H9 (cell line): Measurements from ENCODE around the gene SURF1. TPM values are rescaled to one million over a fixed set of nuclear protein-coding genes. Genes with fewer than 3 reads are reported as not detected.

Source experiments
- DNase-seq: peaks from one replicate; pipeline ENCODE4 v3.0.0-alpha.2; 2017
- H2AFZ ChIP-seq: one replicate; pipeline ENCODE4 v1.6.1; 2013; ENCODE audit warnings: mild to moderate bottlenecking, low read length, control low read depth, moderate library complexity
- H2AK5ac ChIP-seq: 2 replicates; pipeline ENCODE4 v1.6.1; 2013; ENCODE audit warnings: low read length, control low read depth, mixed read lengths; ENCODE audit not compliant: insufficient read length
- H2BK120ac ChIP-seq: one replicate; pipeline ENCODE4 v1.6.1; 2013; ENCODE audit warnings: low read depth, mild to moderate bottlenecking, low read length, control low read depth, inconsistent platforms; ENCODE audit not compliant: poor library complexity, severe bottlenecking
- H2BK12ac ChIP-seq: 2 replicates; pipeline ENCODE4 v1.6.1; 2013; ENCODE audit warnings: low read length, control low read depth, mixed read lengths, low read depth; ENCODE audit not compliant: insufficient read length
- H2BK15ac ChIP-seq: 2 replicates; pipeline ENCODE4 v1.6.1; 2013; ENCODE audit warnings: low read depth, low read length, control low read depth
- H2BK20ac ChIP-seq: one replicate; pipeline ENCODE4 v1.6.1; 2013; ENCODE audit warnings: low read depth, mild to moderate bottlenecking, low read length, control low read depth, inconsistent platforms; ENCODE audit not compliant: poor library complexity, severe bottlenecking
- H2BK5ac ChIP-seq: 2 replicates; pipeline ENCODE4 v1.6.1; 2013; ENCODE audit warnings: low read length, control low read depth, mixed read lengths; ENCODE audit not compliant: insufficient read length
- H3K14ac ChIP-seq: 2 replicates; pipeline ENCODE4 v1.6.1; 2013; ENCODE audit warnings: low read length, control low read depth; ENCODE audit not compliant: insufficient read depth
- H3K18ac ChIP-seq: 2 replicates; pipeline ENCODE4 v1.6.1; 2013; ENCODE audit warnings: low read depth, mild to moderate bottlenecking, mixed read lengths, low read length, control low read depth; ENCODE audit not compliant: insufficient read length
- H3K23ac ChIP-seq: 2 replicates; pipeline ENCODE4 v1.6.1; 2013; ENCODE audit warnings: low read length, control low read depth, mixed read lengths, low read depth; ENCODE audit not compliant: insufficient read length
- H3K23me2 ChIP-seq: 2 replicates; pipeline ENCODE4 v1.6.1; 2013; ENCODE audit warnings: low read depth, mild to moderate bottlenecking, mixed read lengths, low read length, control low read depth; ENCODE audit not compliant: insufficient read length, poor library complexity, severe bottlenecking
- H3K27ac ChIP-seq: 2 replicates; pipeline ENCODE4 v1.5.1; 2013; ENCODE audit warnings: low read length, control low read depth, mixed read lengths, low read depth; ENCODE audit not compliant: insufficient read length
- H3K27me3 ChIP-seq: 2 replicates; pipeline ENCODE4 v1.6.1; 2013; ENCODE audit warnings: low read length, control low read depth, inconsistent platforms; ENCODE audit not compliant: insufficient read depth
- H3K4ac ChIP-seq: 2 replicates; pipeline ENCODE4 v1.6.1; 2013; ENCODE audit warnings: low read depth, mild to moderate bottlenecking, control low read depth, inconsistent platforms, low read length, moderate library complexity
- H3K4me1 ChIP-seq: 2 replicates; pipeline ENCODE4 v1.6.1; 2013; ENCODE audit warnings: low read length, control low read depth, inconsistent platforms; ENCODE audit not compliant: insufficient read depth
- H3K4me2 ChIP-seq: 2 replicates; pipeline ENCODE4 v1.6.1; 2013; ENCODE audit warnings: low read length, control low read depth, mixed read lengths; ENCODE audit not compliant: insufficient read length, insufficient read depth
- H3K56ac ChIP-seq: 2 replicates; pipeline ENCODE4 v1.6.1; 2013; ENCODE audit warnings: low read depth, mild to moderate bottlenecking, mixed read lengths, low read length, control low read depth; ENCODE audit not compliant: insufficient read length
- H3K79me1 ChIP-seq: 2 replicates; pipeline ENCODE4 v1.6.1; 2013; ENCODE audit warnings: low read depth, mild to moderate bottlenecking, moderate library complexity, low read length, control low read depth, inconsistent platforms; ENCODE audit not compliant: insufficient read depth, poor library complexity, severe bottlenecking
- H3K79me2 ChIP-seq: 2 replicates; pipeline ENCODE4 v1.6.1; 2013; ENCODE audit warnings: low read length, control low read depth, inconsistent platforms; ENCODE audit not compliant: insufficient read depth
- H3K9ac ChIP-seq: 2 replicates; pipeline ENCODE4 v1.6.1; 2013; ENCODE audit warnings: low read length, control low read depth, mixed read lengths; ENCODE audit not compliant: insufficient read length; ENCODE audit errors: extremely low read depth
- H3K9me3 ChIP-seq: one replicate; pipeline ENCODE4 v1.6.1; 2013; ENCODE audit warnings: low read depth, low read length, inconsistent platforms; ENCODE audit not compliant: control insufficient read depth
- H3T11ph ChIP-seq: one replicate; pipeline ENCODE4 v1.6.1; 2013; ENCODE audit warnings: mild to moderate bottlenecking, low read length, control low read depth, inconsistent platforms
- H4K20me1 ChIP-seq: one replicate; pipeline ENCODE4 v1.6.1; 2013; ENCODE audit not compliant: control insufficient read depth, insufficient read length, insufficient read depth
- H4K5ac ChIP-seq: 2 replicates; pipeline ENCODE4 v1.6.1; 2013; ENCODE audit warnings: low read depth, mild to moderate bottlenecking, mixed read lengths, low read length, control low read depth; ENCODE audit not compliant: insufficient read length
- H4K8ac ChIP-seq: replicated peaks from 2 replicates; pipeline ENCODE4 v1.6.1; 2013; ENCODE audit warnings: low read length, control low read depth, mixed read lengths, low read depth; ENCODE audit not compliant: insufficient read length
- H4K91ac ChIP-seq: 2 replicates; pipeline ENCODE4 v1.6.1; 2013; ENCODE audit warnings: low read depth, mild to moderate bottlenecking, moderate library complexity, mixed read lengths, low read length, control low read depth; ENCODE audit not compliant: insufficient read length
- H3K27ac Mint-ChIP-seq, 3 experiments: 2 replicates in 2 of 3; 3 replicates in 1 of 3; pipeline ENCODE4 v1.8.0; 2020 to 2021; ENCODE audit warnings: mixed read lengths in 3 of 3, mild to moderate bottlenecking in 1 of 3, moderate library complexity in 1 of 3
- H3K27me3 Mint-ChIP-seq: 2 replicates; pipeline ENCODE4 v1.8.0; 2021; ENCODE audit warnings: low read depth, mild to moderate bottlenecking, moderate library complexity, mixed read lengths
- H3K36me3 Mint-ChIP-seq, 3 experiments: 2 replicates in 2 of 3; 3 replicates in 1 of 3; pipeline ENCODE4 v1.8.0; 2020 to 2021; ENCODE audit warnings: low read depth in 3 of 3, mixed read lengths in 3 of 3; ENCODE audit not compliant: insufficient read depth in 1 of 3
- H3K4me1 Mint-ChIP-seq, 2 experiments: 2 replicates each; pipeline ENCODE4 v1.8.0; 2020; ENCODE audit warnings: mixed read lengths in 2 of 2
- H3K4me3 Mint-ChIP-seq, 2 experiments: 2 replicates in 1 of 2; 3 replicates in 1 of 2; pipeline ENCODE4 v1.8.0; 2020 to 2021; ENCODE audit warnings: mild to moderate bottlenecking in 2 of 2, mixed read lengths in 2 of 2, moderate library complexity in 1 of 2
- H3K9me3 Mint-ChIP-seq, 2 experiments: 2 replicates in 1 of 2; 3 replicates in 1 of 2; pipeline ENCODE4 v1.8.0; 2020; ENCODE audit warnings: mild to moderate bottlenecking in 2 of 2, mixed read lengths in 2 of 2, moderate library complexity in 1 of 2
- CTCF ChIP-seq: fragments of 200-600 bp; sonication (generic); conservative IDR thresholded peaks from 3 replicates; pipeline ENCODE4 v1.8.0; 2021; ENCODE audit warnings: antibody characterized with exemption, mild to moderate bottlenecking
- WGBS: extraction: QIAGEN DNeasy Blood & Tissue Kit; methylation state at CpG from one replicate; pipeline ENCODE4 v1.1.7; 2013; ENCODE audit warnings: missing lambda C conversion rate, low lambda C conversion rate, mixed read lengths; ENCODE audit not compliant: insufficient read length; ENCODE audit errors: extremely low coverage; 5-methylcytosine and 5-hydroxymethylcytosine counted together
- total RNA-seq: library from RNA; stranded (reverse); gene quantifications from 2 replicates; pipeline ENCODE4 v1.2.1, GENCODE V29; 2021

Gene SURF1
- total RNA-seq, 1 experiment from 2014 or later = 43.3 TPM

DNA sequence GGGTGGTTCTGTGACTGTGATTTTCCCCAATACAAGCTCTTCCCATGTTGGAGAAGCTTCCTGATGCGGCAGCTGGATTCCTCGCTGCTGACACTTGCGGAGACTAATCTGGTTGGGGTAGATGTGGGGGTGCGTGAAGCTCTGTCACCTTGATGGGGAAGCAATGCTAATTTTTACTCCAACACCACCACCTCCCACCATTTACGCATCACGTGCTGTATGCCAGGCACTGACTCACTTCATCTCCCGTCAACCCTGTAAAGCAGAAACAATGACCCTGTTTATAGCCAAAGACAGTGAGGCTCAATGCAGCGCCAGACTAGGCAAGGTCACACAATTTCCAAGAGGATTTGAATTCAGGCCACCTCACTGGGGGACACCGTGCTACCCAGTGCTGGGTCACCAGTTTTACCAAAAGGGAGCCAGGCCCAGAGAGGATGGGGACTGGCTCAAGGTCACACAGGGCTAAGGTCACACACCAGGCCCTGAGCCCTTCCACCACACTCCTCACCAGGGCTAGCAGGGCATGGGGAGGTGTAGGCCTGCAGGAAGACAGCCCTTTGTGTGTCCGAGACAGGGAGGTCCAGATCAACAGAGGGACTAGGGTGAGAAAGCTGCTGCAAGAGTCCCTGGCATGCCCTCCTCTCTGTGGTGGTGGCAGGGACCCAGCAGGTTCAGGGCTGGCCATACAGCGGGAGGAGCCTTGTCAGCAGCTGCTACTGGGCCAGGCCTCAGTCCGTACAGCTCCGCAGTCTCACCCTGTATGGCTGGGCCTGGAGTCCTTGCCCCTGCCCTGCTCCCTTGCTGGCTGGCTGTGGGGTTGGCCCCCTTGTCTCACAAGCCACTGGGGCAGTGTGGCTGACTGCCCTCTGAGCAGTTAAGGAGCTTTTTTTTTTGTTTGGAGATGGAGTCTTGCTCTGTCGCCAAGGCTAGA, 23.1 kb upstream of the SURF1 start:
- H2AFZ ChIP-seq = no peak overlapping the region
- no peak overlapping the region for H3K9ac ChIP-seq
- H2BK5ac ChIP-seq = no peak overlapping the region
- Mint-ChIP-seq H3K27ac (no peak overlapping the region), H3K9me3 (peaks cover 3 to 4% of the 10 kb centered on the region in 2 experiments; a peak in 3 of 5 replicates), H3K4me1 (peaks cover 6 to 8% of the 10 kb centered on the region in 2 experiments), H3K36me3 (peaks cover 6% of the 10 kb centered on the region in 3 experiments; a peak in 5 of 7 replicates), H3K27me3 (peaks cover 30% of the 10 kb centered on the region), H3K4me3 (no peak overlapping the region; a peak in 1 of 5 replicates)
- H2BK20ac ChIP-seq = no peak overlapping the region
- H3K23me2 ChIP-seq = peaks cover 6% of the 10 kb centered on the region
- H3T11ph ChIP-seq = no peak overlapping the region
- H3K79me2 ChIP-seq = peaks cover 8% of the 10 kb centered on the region; the same call in 1 of the 2 replicates
- H2BK15ac ChIP-seq = no peak overlapping the region
- H3K27me3 ChIP-seq = no peaks in the 10 kb centered on the region
- H4K5ac ChIP-seq = no peak overlapping the region
- no peak for TF ChIP-seq CTCF
- no peak overlapping the region for H3K4me2 ChIP-seq
- no peak overlapping the region for H3K4ac ChIP-seq
- DNase-seq = no peak
- H3K27ac ChIP-seq = no peak overlapping the region
- no peak overlapping the region for H4K91ac ChIP-seq
- no peaks in the 10 kb centered on the region for H3K4me1 ChIP-seq
- no peaks in the 10 kb centered on the region for H3K9me3 ChIP-seq
- H3K23ac ChIP-seq = no peak overlapping the region
- no peak overlapping the region for H4K8ac ChIP-seq
- no peak overlapping the region for H3K56ac ChIP-seq
- H4K20me1 ChIP-seq = peaks cover 3% of the 10 kb centered on the region
- H2BK120ac ChIP-seq = no peak overlapping the region
- no peak overlapping the region for H3K18ac ChIP-seq
- no peak overlapping the region; the same call in 1 of the 2 replicates for H3K14ac ChIP-seq
- no peaks in the 10 kb centered on the region for H3K79me1 ChIP-seq
- H2BK12ac ChIP-seq = no peak overlapping the region
- no peak overlapping the region for H2AK5ac ChIP-seq
- no CpG with 5 or more reads among the region's 14 CpGs for WGBS
